H54 (cell line): ENCODE results near the gene BCOR.

Source experiments
- DNase-seq: peaks from one replicate; pipeline ENCODE4 v3.0.0; 2011; ENCODE audit warnings: low spot score, mixed read lengths; ENCODE audit not compliant: insufficient read length
- FAIRE-seq: peaks from 3 replicates; lab custom pipeline; 2011; peaks lifted over from hg19 to GRCh38; lab: Jason Lieb, UNC
- POLR2A ChIP-seq: IDR thresholded peaks from 2 replicates; pipeline ENCODE4 v1.6.1; 2011; ENCODE audit warnings: low read depth, mild to moderate bottlenecking, low read length

Gene BCOR

GRCh38 chrX:40097504-40098263, at the start of gene BCOR:
Gene BCOR (minus strand): TSS chrX:40097958. CDS start chrX:40077929, 20,029 bp downstream.
- FAIRE-seq = no peak
- DNase-seq = no peak
- TF ChIP-seq POLR2A = peak; percentile 99

GRCh38 chrX:40147126-40147952, 49.6 kb upstream of the BCOR start:
- DNase-seq = no peak
- no peak for TF ChIP-seq POLR2A
- no peak for FAIRE-seq

GRCh38 chrX:40146262-40147125, 48.7 kb upstream of the BCOR start:
- FAIRE-seq (no peak), DNase-seq (no peak)
- TF ChIP-seq POLR2A = no peak

- DNase-seq (no peak), FAIRE-seq (no peak)
- no peak for TF ChIP-seq POLR2A
These were observed 48.1 kb upstream of the BCOR start for GRCh38 chrX:40145923-40146261.

DNA sequence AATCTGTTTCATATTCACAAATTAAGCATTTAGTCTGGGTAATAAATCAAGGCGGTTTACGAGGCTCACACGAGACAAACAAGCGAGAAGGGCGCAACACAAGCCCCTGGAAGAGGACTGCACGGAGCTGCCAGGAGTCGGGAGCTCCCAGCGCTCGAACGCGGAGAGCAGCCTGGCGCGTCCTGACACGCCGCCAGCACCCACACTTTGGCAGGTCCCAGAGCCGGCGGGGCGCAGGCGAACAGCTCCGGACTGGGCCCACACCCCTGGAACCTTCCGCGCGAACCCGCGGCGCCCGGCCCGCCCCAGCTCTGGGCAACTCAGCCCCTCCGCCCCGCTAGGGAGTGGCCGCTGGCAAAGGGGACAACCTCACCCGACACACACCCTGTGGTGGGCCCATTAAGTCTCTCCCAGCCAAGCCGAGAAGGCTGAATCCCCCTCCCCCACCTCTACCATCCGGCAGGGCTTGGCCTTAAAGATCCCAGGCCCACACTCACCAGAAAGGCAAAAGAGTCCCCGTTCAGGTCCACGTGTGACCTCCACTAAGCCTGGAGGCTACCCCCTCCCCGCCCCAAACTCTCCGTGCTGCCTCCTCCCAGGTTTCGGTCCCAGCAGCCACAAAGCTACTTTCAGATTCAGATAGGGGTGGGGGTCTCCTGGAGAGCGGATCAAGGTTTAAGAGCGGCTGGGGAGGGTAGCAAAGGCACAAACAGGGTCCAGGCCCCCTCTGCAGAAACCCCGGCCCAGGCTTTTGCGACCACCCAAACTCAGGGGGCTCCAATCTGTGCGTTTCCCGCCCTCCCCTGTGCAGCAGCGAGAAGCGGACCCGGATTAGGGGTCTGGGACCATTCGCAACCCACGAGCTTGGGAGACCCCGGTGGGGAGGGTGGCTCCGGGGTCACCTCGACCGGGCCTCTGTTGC, 47.5 kb upstream of the BCOR start:
- no peak for DNase-seq
- no peak for FAIRE-seq
- TF ChIP-seq POLR2A = no peak

GRCh38 chrX:40144576-40144975, 46.8 kb upstream of the BCOR start:
- no peak for TF ChIP-seq POLR2A
- DNase-seq (no peak), FAIRE-seq (no peak)

GRCh38 chrX:40143987-40144386, 46.2 kb upstream of the BCOR start:
- TF ChIP-seq POLR2A = no peak
- no peak for FAIRE-seq
- DNase-seq = no peak

- DNase-seq (no peak), FAIRE-seq (no peak)
- TF ChIP-seq POLR2A = no peak
These were observed 45.2 kb upstream of the BCOR start for GRCh38 chrX:40143001-40143400.

DNA sequence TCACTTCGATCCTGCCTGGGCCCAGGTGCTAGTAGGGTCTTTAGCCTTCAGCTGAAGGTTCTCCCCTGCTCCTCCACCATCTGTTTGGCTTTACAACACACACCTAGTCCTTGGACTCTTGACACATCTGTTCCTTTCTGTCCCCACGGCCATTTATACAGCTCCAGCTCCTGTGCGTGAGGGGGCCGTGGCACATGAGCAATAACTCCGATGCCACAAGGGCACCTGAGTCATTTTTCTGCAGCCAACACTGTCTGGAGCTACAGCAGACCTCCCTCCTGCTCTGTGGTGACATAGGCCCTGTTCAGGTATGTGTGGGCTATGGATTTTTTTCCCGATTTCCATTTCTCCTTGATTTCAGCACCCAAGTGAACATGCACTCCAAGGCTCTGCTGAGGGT, 44.7 kb upstream of the BCOR start:
- FAIRE-seq (no peak), DNase-seq (no peak)
- no peak for TF ChIP-seq POLR2A

DNA sequence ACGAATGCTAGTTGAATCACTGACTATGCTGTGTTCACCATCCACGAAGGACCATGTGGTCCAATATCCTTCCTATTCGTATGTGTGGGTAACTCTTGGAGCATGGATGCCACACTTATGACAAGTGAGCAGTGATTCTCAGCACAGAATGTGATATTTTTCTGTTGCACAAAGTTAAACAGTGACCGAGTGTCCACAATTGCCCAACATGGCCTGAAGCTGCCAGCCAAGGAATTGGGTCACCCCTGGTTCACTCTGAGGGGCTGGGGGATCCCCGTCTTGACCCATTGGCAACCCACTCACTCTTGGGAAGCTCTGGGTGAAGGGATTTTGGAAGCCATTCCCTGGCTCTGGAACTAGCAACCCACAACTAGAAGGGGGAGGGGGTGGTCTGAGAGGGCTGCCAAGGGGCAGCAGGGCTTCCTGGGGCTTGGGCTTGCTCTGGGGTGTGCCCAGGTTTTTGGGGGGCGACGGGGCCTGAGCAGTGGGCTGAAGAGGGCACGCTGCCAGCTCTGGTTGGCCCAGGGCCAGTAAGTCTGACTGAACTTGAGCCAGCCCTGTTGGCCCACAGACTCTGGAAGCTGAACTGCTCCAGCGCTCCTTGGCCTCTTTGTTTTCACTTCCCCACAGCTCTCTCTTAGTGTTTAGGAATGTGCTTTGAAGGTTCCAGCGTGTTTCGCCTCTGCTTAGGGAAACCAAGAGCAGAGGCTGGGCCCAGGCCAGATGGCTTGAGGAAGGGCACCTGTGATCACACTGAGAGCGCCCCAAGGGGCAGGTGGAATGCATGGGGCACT, 43.1 kb upstream of the BCOR start:
- TF ChIP-seq POLR2A = no peak
- FAIRE-seq = no peak
- no peak for DNase-seq

- FAIRE-seq = no peak
- no peak for TF ChIP-seq POLR2A
- no peak for DNase-seq
These were observed 35.0 kb upstream of the BCOR start for GRCh38 chrX:40132751-40133150.

GRCh38 chrX:40131654-40132337, 34.0 kb upstream of the BCOR start:
- no peak for TF ChIP-seq POLR2A
- no peak for FAIRE-seq
- DNase-seq = no peak
